Lower lobe of right lung (tissue), 2 donors: ENCODE data around the gene EVC. TPM values are rescaled to one million over a fixed set of nuclear protein-coding genes. Genes with fewer than 3 reads are reported as not detected.

Source experiments
- ATAC-seq, 2 donors: fragments of 200-7000 bp; cut with Tn5 transposase; one replicate each; pipeline ENCODE4 v1.9.1; 2020 to 2022; ENCODE audit warnings: mild to moderate bottlenecking in 2 of 2, moderate library complexity in 2 of 2
- DNase-seq: peaks from one replicate; pipeline ENCODE4 v3.0.0-alpha.2; 2020
- H3K27ac ChIP-seq: fragments of 200-600 bp; one replicate; pipeline ENCODE4 v1.8.0; 2022
- H3K27me3 ChIP-seq: fragments of 200-600 bp; one replicate; pipeline ENCODE4 v1.8.0; 2022; ENCODE audit warnings: low read depth
- H3K36me3 ChIP-seq: fragments of 200-600 bp; one replicate; pipeline ENCODE4 v1.8.0; 2022; ENCODE audit warnings: mild to moderate bottlenecking
- H3K4me1 ChIP-seq: fragments of 200-600 bp; one replicate; pipeline ENCODE4 v1.8.0; 2022
- H3K4me3 ChIP-seq: fragments of 200-600 bp; one replicate; pipeline ENCODE4 v1.8.0; 2022; ENCODE audit warnings: mild to moderate bottlenecking
- H3K9me3 ChIP-seq: fragments of 200-600 bp; one replicate; pipeline ENCODE4 v1.8.0; 2022
- intact Hi-C: fragments of 100-400 bp; cut with DNase I; formaldehyde crosslinking; loops from one replicate; pipeline ENCODE4 v1.11.0; 2022
- total RNA-seq: library from RNA; stranded (reverse); fragmentation: NEBNext Ultra II Directional; extraction: Animal tissue kit (Norgen Biotek cat#: 25700); gene quantifications from one replicate; pipeline ENCODE4 v1.2.1, GENCODE V29; 2021
- TF ChIP-seq, protein P1 (sequence below): fragments of 200-600 bp; IDR thresholded peaks from one replicate; pipeline ENCODE4 v1.8.0; 2022; ENCODE audit warnings: antibody characterized with exemption, mild to moderate bottlenecking
- donor health status: DM: no; HTN: yes; CAD: no; lungs with severe emphysema.

EVC gene
- total RNA-seq, 1 donor from 2014 or later: 24.3 TPM

DNA sequence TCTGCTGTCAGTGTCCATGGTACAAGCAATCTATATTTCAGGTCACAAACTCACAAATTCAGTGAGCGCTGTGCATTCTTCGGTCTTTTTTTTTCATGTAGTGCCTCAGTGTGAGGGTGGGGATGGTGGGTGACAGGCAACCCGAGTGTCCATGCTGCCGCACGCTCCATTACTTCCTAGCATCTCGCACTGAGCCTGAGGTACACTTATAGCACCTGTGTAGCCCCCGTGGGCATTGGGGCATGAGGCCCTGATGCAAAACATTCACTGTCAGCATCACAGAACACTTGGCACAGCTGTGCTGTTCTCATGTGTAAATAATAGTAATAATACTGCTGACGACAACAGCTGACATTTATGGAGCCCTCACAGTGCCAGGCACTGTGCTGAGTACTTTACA lies 34.2 kb upstream of the EVC start:
- no peak for DNase-seq
- intact Hi-C loops: no loop called here
- H3K27ac ChIP-seq: no peak overlapping the region

DNA sequence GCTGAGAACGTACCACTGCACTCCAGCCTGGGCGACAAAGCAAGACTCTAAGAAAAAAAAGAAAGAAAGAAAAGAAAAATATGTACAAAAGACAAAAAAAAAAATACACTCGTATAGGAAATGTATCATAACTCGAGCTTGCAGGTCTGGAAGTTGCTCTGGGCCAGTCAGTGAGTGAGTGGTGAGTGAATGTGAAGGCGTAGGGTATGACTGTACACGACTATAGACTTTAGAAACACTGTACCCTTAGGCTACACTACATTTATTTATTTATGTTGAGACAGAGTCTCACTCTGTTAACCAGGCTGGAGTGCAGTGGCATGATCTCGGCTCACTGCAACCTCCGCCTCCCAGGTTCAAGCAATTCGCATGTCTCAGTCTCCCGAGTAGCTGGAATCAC lies 32.0 kb upstream of the EVC start:
- TF ChIP-seq, protein P1, sequence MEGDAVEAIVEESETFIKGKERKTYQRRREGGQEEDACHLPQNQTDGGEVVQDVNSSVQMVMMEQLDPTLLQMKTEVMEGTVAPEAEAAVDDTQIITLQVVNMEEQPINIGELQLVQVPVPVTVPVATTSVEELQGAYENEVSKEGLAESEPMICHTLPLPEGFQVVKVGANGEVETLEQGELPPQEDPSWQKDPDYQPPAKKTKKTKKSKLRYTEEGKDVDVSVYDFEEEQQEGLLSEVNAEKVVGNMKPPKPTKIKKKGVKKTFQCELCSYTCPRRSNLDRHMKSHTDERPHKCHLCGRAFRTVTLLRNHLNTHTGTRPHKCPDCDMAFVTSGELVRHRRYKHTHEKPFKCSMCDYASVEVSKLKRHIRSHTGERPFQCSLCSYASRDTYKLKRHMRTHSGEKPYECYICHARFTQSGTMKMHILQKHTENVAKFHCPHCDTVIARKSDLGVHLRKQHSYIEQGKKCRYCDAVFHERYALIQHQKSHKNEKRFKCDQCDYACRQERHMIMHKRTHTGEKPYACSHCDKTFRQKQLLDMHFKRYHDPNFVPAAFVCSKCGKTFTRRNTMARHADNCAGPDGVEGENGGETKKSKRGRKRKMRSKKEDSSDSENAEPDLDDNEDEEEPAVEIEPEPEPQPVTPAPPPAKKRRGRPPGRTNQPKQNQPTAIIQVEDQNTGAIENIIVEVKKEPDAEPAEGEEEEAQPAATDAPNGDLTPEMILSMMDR: no peak
- H3K36me3 ChIP-seq: peaks cover 27% of the 10 kb centered on the region

More for the DNA sequence above, 34.2 kb upstream of the EVC start:
- TF ChIP-seq, protein P1: no peak
- ATAC-seq: no peak
- peaks cover 30% of the 10 kb centered on the region for H3K36me3 ChIP-seq
- H3K27me3 ChIP-seq: no peaks in the 10 kb centered on the region
- no peak overlapping the region for H3K4me3 ChIP-seq
- H3K9me3 ChIP-seq: no peaks in the 10 kb centered on the region
- H3K4me1 ChIP-seq: no peaks in the 10 kb centered on the region

DNA sequence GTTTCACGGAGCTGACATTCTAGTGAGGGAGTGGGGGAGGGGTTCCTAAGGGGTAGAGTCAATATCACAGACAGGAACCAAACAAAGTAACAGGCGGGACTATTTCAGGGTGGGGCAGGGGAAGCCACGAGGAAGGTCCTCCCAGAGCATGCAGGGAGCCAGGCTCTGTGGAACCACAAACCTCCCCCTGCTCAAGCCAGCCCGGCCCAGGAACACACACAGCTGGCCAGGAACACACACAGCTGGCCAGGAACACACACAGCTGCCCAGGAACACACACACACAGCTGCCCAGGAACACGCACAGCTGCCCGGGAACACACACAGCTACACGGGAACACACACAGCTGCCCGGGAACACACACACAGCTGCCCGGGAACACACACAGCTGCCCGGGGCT lies 27.4 kb upstream of the EVC start:
- Histone ChIP-seq H3K36me3 (peaks cover 34% of the 10 kb centered on the region), H3K4me3 (no peak overlapping the region), H3K4me1 (no peaks in the 10 kb centered on the region), H3K27me3 (no peaks in the 10 kb centered on the region), H3K9me3 (no peaks in the 10 kb centered on the region), H3K27ac (no peak overlapping the region)
- intact Hi-C loops: no loop called here
- ATAC-seq: peak in 1 of 2 donors; percentile 28
- no peak for DNase-seq
- TF ChIP-seq, protein P1: no peak

More for the DNA sequence above, 32.0 kb upstream of the EVC start:
- H3K4me3 ChIP-seq: no peak overlapping the region
- ATAC-seq (no peak), DNase-seq (no peak)
- no peaks in the 10 kb centered on the region for H3K4me1 ChIP-seq
- H3K27ac ChIP-seq: no peak overlapping the region
- H3K9me3 ChIP-seq: no peaks in the 10 kb centered on the region
- intact Hi-C loops: no loop called here
- H3K27me3 ChIP-seq: no peaks in the 10 kb centered on the region

DNA sequence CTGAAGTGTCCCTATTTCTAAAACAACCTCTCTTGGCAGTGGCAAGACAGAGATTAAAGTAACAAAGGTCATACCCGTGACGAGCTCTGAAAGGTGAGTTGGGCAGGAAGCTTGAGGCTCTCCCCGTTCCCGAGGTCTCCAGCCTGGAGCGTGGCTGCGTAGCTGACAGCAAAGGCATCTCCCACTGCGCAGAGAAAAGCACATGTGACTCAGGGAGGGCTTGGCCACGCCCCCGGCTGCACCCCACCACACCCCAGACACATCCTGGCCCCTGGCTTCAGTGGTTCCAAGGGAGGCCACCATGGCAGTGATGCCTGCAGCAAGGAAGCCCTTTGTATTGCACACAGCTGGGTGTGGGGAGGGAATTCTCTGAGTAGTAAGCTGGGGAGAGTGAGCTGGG lies 25.7 kb upstream of the EVC start:
- intact Hi-C loops: no loop called here
- ATAC-seq (no peak), DNase-seq (no peak)

DNA sequence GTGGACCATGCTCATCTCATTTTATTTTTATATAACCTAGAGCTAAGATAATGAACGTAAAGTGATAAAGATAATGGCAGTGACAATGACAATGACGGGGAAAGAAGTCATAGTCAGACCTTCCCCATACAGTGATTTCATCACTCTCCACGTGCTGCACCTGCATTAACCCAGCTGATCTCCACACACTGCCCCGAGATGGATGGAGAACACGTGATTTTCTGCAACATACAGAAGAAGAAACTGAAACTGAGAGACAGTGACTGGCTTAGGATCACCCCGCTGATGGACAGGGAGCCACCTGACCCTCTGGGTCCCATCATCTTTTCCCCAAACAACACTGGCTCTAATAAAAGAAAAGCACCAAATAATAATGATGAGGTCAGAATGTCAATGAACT lies 24.7 kb upstream of the EVC start:
- ATAC-seq (no peak), DNase-seq (no peak)
- no peaks in the 10 kb centered on the region for H3K9me3 ChIP-seq
- TF ChIP-seq, protein P1: no peak
- no peak overlapping the region for H3K4me3 ChIP-seq
- H3K27me3 ChIP-seq: no peaks in the 10 kb centered on the region
- no peak overlapping the region for H3K27ac ChIP-seq
- peaks cover 42% of the 10 kb centered on the region for H3K36me3 ChIP-seq
- no peaks in the 10 kb centered on the region for H3K4me1 ChIP-seq
- intact Hi-C loops: no loop called here

More for the DNA sequence above, 25.7 kb upstream of the EVC start:
- Histone ChIP-seq H3K36me3 (peaks cover 48% of the 10 kb centered on the region), H3K9me3 (no peaks in the 10 kb centered on the region), H3K4me1 (no peaks in the 10 kb centered on the region), H3K27ac (no peak overlapping the region), H3K4me3 (no peak overlapping the region), H3K27me3 (no peaks in the 10 kb centered on the region)
- TF ChIP-seq, protein P1: no peak

DNA sequence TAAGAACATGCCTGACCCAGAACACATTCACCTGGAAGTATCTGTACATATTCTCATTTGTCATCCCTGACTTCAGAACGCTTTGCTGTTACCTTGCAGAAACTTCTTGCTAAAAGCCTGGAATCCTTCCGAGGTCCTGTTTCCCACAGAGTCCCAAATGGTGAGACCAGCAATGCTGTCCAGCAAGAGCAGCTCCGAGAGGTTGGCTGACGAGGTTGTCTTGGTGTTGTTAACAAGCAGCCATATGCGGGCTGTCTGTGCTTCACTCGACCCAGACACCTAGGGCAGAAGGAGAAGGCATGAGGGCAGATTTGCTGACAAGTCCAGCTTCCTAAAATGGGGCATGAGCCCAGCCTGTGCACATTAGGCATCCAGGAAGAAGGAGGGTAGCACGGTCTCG lies 21.9 kb upstream of the EVC start:
- Histone ChIP-seq H3K4me1 (no peaks in the 10 kb centered on the region), H3K4me3 (no peak overlapping the region), H3K9me3 (no peaks in the 10 kb centered on the region), H3K27me3 (no peaks in the 10 kb centered on the region), H3K36me3 (peaks cover 64% of the 10 kb centered on the region), H3K27ac (no peak overlapping the region)
- TF ChIP-seq, protein P1: no peak
- DNase-seq (no peak), ATAC-seq (no peak)
- intact Hi-C loops: no loop called here
